Measurements from ENCODE around the gene MPPED2.

MPPED2 gene

GRCh38 chr11:30479899-30480298, 106.3 kb downstream of the MPPED2 start:
- H3K27me3 Mint-ChIP-seq (ENCODE audit: low read depth), result no peaks in the 10 kb centered on the region
- H3K4me1 Mint-ChIP-seq, result peaks cover 49% of the 10 kb centered on the region
- peak overlapping the region in 1 of 3 experiments; percentile 12 for H3K27ac Mint-ChIP-seq
- no peaks in the 10 kb centered on the region for H3K9me3 Mint-ChIP-seq
- H3K4me3 Mint-ChIP-seq, result no peak overlapping the region
- peaks cover 20% of the 10 kb centered on the region for H3K36me3 Mint-ChIP-seq (ENCODE audit: low read depth)
- TF ChIP-seq, protein P1, sequence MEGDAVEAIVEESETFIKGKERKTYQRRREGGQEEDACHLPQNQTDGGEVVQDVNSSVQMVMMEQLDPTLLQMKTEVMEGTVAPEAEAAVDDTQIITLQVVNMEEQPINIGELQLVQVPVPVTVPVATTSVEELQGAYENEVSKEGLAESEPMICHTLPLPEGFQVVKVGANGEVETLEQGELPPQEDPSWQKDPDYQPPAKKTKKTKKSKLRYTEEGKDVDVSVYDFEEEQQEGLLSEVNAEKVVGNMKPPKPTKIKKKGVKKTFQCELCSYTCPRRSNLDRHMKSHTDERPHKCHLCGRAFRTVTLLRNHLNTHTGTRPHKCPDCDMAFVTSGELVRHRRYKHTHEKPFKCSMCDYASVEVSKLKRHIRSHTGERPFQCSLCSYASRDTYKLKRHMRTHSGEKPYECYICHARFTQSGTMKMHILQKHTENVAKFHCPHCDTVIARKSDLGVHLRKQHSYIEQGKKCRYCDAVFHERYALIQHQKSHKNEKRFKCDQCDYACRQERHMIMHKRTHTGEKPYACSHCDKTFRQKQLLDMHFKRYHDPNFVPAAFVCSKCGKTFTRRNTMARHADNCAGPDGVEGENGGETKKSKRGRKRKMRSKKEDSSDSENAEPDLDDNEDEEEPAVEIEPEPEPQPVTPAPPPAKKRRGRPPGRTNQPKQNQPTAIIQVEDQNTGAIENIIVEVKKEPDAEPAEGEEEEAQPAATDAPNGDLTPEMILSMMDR (IDR thresholded peaks at IDR 0.05; ENCODE audit: unreplicated experiment in 3 of 3), result no peak

- no peaks in the 10 kb centered on the region for H3K9me3 Mint-ChIP-seq
These were observed 107.2 kb downstream of the MPPED2 start for GRCh38 chr11:30478923-30479322.

DNA sequence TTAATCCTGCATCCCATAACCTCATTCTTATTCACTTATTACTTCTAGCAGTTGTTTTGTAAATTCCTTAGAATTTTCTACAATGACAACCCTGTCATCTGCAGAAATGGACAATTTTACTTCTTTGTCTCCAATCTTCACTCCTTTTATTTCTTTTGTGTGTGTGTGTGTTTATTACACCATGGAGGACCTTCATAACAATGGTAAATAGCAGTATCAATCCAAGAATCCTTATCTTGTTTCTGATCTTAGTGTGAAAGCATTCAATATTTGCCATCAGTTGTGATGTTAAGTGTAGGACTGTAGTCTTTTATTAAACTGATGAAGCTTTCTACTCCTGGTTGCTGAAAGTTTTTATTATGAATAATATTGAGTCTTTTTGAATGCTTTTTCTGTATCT, 109.1 kb downstream of the MPPED2 start:
- Mint-ChIP-seq H3K36me3 (ENCODE audit: low read depth) (peaks cover 22% of the 10 kb centered on the region), H3K4me1 (peaks cover 42% of the 10 kb centered on the region), H3K9me3 (no peaks in the 10 kb centered on the region), H3K27me3 (ENCODE audit: low read depth) (no peaks in the 10 kb centered on the region), H3K27ac (no peak overlapping the region), H3K4me3 (no peak overlapping the region)
- TF ChIP-seq, protein P1 (IDR thresholded peaks at IDR 0.05; ENCODE audit: unreplicated experiment in 3 of 3), result no peak

More at GRCh38 chr11:30478923-30479322, 107.2 kb downstream of the MPPED2 start:
- H3K4me1 Mint-ChIP-seq, result peaks cover 42% of the 10 kb centered on the region
- peak overlapping the region; percentile 54 to 78 (median 68) for H3K27ac Mint-ChIP-seq
- H3K36me3 Mint-ChIP-seq (ENCODE audit: low read depth), result peaks cover 16% of the 10 kb centered on the region
- no peaks in the 10 kb centered on the region for H3K27me3 Mint-ChIP-seq (ENCODE audit: low read depth)
- peak overlapping the region in 2 of 3 experiments; percentile 15 to 19 for H3K4me3 Mint-ChIP-seq
- TF ChIP-seq, protein P1 (IDR thresholded peaks at IDR 0.05; ENCODE audit: unreplicated experiment in 3 of 3), result no peak

DNA sequence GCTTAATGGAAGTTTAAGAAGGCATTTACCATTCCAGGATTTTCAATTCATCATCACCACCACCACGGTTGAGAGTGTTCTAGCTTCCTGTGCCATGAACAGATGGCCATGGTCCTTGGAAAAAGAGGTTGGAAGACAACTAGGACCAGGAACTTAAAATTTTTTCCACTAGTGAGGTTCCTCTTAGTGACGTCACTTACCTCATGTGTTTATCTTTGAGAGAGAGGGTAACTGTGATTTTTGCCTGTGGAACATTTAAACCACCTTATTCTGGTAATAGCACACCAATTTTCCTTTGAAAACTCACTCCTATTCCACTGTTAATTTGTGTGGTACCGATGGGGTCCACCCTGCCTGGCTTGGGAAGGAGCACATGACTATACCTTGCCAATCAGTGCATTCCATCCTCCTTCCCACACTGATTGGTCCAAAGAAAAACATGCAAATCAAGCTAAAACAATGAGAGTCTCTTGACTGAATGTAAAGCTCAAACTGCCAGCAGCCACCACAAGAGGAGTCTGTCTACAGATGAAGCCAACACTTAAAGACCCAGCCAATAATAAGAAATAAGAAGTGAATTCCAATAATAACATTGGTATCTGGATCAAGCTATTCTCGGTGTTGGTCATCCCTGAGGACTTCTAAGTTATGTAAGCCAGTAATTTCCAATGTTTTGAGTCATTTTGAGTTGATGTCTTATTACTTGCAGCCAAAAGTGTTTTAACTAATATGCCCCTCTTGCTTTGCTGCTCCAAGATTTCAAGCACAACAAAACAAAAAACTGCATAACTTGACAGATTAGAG, 111.8 kb downstream of the MPPED2 start:
- no peak overlapping the region for H3K4me3 Mint-ChIP-seq
- H3K36me3 Mint-ChIP-seq (ENCODE audit: low read depth), result peaks cover 26% of the 10 kb centered on the region
- H3K4me1 Mint-ChIP-seq, result peaks cover 27% of the 10 kb centered on the region
- H3K27me3 Mint-ChIP-seq (ENCODE audit: low read depth), result no peaks in the 10 kb centered on the region
- H3K27ac Mint-ChIP-seq, result no peak overlapping the region
- TF ChIP-seq, protein P1 (IDR thresholded peaks at IDR 0.05; ENCODE audit: unreplicated experiment in 3 of 3), result no peak
- no peaks in the 10 kb centered on the region for H3K9me3 Mint-ChIP-seq

- H3K4me3 Mint-ChIP-seq, result no peak overlapping the region
- H3K36me3 Mint-ChIP-seq (ENCODE audit: low read depth), result peaks cover 23% of the 10 kb centered on the region
- TF ChIP-seq, protein P1 (IDR thresholded peaks at IDR 0.05; ENCODE audit: unreplicated experiment in 3 of 3), result no peak
- no peaks in the 10 kb centered on the region for H3K9me3 Mint-ChIP-seq
- H3K27me3 Mint-ChIP-seq (ENCODE audit: low read depth), result no peaks in the 10 kb centered on the region
- peaks cover 21% of the 10 kb centered on the region for H3K4me1 Mint-ChIP-seq
- no peak overlapping the region for H3K27ac Mint-ChIP-seq
These were observed 114.9 kb downstream of the MPPED2 start for GRCh38 chr11:30471244-30471643.

DNA sequence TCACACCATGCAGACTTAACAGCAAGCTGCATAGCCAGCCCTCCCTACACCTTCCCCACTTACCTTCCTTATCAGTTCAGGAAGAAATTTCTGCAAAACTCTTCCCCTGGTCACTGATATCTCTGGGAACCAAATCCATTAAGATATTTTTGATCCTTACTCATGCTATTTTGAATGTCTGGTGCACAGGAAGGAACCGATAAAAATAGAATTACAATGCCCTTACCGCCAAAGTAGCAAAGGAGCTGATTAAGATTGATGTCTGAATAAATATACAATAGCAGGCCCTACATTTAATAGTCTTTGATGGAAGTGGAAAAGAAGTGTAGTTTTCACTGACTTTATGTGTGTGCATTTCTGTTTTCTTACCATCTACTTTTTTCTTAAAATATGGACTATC, 117.3 kb downstream of the MPPED2 start:
- Mint-ChIP-seq H3K27me3 (ENCODE audit: low read depth) (no peaks in the 10 kb centered on the region), H3K4me3 (no peak overlapping the region), H3K36me3 (ENCODE audit: low read depth) (peaks cover 10% of the 10 kb centered on the region), H3K4me1 (peaks cover 21% of the 10 kb centered on the region), H3K27ac (no peak overlapping the region), H3K9me3 (no peaks in the 10 kb centered on the region)
- TF ChIP-seq, protein P1 (IDR thresholded peaks at IDR 0.05; ENCODE audit: unreplicated experiment in 3 of 3), result no peak

Measured in nephron (organoid).